ENCODE results near the gene UXS1.
A peak's percentile ranks its signal among the peaks of the same experiment; 100 is the strongest.

- no peak for TF ChIP-seq CTCF (IDR thresholded peaks at IDR 0.05)
- TF ChIP-seq POLR2A (IDR thresholded peaks at IDR 0.05) = peak; percentile 7
Observed at GRCh38 chr2:106193977-106194778, at the start of gene UXS1.
